GM15510 (cell line): ENCODE measurements around the gene PADI4.

Experiments used
- POLR2A ChIP-seq: IDR thresholded peaks from 3 replicates; pipeline ENCODE4 v1.6.1; 2011; ENCODE audit warnings: borderline replicate concordance; ENCODE audit not compliant: insufficient read length; ENCODE audit errors: extremely low read depth

The PADI4 gene

DNA sequence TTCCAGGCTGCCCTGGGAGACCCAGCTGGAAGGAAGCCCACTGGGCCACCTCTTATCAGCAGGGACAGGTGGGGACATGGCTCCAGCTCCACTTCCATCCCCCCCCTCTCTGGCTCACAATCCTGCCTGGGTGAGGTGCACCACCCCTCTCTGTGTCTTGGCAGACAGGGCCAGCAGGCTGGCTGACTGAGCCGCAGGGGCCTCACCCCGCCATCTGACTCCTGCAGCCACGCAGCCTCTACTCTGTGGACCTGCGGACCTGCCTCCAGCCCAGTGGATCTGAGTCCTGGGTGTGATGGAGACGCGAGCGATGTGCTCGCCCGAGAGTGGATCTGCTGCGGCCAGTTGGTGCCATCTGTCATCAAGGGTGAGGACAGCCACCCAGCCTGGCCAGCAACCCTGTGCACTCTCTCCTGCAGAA is 101.4 kb downstream of the PADI4 start:
- no peak for TF ChIP-seq POLR2A

DNA sequence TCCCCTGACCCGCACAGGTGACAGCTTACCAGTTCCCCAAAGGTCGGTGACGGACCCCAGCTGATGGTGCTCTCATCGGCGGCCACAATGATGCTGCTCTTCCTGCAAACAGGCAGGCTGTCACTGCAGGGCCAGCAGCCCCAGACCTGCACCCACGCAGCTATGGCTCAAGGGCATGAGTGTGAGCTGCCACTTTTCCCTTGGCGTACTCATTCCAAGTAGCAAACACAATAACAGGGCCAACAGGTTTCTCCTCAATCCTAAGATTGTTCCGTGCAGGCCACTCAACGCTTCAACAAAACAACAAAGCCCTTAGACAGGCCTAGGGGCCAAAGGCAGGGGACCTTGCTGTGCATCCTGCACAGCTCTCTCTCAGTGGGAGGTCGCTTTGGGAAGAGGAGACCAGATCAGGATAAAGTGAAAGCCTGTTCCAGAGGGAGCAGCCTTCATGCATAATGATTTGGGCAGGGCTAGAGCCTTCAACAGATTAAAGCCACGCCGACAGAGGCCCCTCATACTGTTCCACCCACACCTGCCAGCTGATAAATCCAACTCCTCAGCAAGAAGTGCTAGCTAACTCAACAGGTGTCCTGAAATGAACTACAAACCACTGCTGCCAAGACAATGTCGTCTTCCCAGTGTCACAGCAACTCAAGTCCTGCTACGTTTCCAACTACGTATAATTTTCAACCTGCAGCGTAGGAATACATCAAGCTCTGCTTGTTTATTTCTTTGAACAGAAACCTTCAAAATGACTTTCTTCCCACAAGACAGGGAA is 104.3 kb downstream of the PADI4 start:
- no peak for TF ChIP-seq POLR2A
